Activated T-cell treated with anti-CD3 and anti-CD28 coated beads, Interleukin-2, amount 50 U/mL, for 48 hours (primary cell): Measurements from ENCODE around the gene RBM4.
A peak's percentile ranks its signal among the peaks of the same experiment; 100 is the strongest.

Experiments used
- DNase-seq, 2 experiments: peaks; one replicate each; pipeline ENCODE4 v3.0.0-alpha.2; 2020

RBM4 gene

DNA sequence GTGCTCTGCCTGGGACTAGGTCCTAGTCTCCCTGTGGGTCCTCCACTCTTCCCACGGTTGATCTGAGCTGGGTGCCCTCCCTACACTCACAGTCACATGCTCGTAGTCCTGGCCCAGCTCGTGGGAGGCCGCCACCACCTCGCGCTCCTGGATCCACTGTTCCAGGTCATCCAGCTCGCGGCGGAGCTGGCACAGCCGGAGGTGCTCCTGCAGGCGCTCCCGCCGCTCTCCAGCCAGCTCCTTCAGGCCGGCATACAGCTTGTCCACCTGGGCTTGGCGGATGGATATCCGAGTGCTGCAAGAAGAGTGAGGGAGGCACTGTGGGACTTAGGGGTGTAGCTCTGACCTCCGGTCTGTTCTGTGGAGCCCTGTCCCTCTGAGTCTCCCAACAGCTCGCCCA lies 53.9 kb downstream of the RBM4 start:
- DNase-seq = no peak

GRCh38 chr11:66692871-66693331 lies 54.4 kb downstream of the RBM4 start:
- no peak for DNase-seq

GRCh38 chr11:66693356-66694055 lies 55.0 kb downstream of the RBM4 start:
- DNase-seq = no peak

DNA sequence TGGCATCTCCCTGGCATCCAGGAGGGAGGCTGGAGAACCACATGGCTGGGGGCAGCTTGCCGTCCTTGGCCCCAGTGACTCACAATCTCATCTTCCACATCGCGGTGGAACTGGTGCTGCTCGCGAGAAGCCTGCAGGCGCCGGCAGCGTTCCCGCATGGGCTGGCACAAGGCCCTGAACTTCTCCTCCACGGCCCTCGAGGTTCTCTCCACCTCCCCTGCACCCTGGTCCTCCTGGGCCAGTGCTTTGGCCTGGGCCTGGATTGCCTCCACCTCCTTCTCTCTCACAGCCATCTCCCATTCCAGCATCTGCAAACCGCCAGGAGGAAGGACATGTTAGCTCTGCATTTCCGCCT lies 55.5 kb downstream of the RBM4 start:
- DNase-seq = no peak

DNA sequence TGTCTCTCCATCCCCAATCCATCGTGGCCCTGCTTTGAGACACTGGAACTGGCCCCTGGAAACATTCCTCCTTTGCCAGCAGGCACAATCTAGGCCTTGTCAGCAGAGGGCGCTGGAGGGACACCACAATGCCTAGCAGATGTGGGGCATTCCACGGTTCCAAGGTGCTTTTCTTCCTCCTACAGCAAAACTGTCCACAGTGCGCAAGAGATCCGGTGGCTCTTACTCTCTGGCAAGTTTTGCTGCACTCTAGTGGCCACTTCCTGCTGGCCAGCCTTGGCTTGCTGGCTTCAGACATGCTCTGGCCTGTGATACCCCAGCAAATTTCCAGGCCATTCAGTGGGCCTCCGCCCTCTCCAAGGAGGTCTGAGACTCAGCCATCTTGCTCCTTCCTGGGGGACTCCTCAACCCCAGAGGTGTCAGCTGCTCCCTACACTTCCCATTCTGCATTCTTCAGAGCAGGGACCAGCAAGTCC lies 56.3 kb downstream of the RBM4 start:
- DNase-seq = peak; percentile 89 to 91
